Lower leg skin (tissue), 4 donors: ENCODE measurements around the gene OSGIN1. TPM values are rescaled to one million over a fixed set of nuclear protein-coding genes. Genes with fewer than 3 reads are reported as not detected.
"Not testable (repeated sequence)": the region's sequence is repeated elsewhere in the genome, so short reads cannot be mapped to it uniquely, and the experiment has no call there.

Experiments used
- DNase-seq, 2 donors: peaks; one replicate each; pipeline ENCODE4 v3.0.0-alpha.2; 2019; ENCODE audit warnings: low spot score in 2 of 2
- H3K4me3 ChIP-seq: fragments of 200-600 bp; sonication (generic); 2 replicates; pipeline ENCODE4 v1.5.1; 2017; ENCODE audit warnings: mild to moderate bottlenecking, low read depth; ENCODE audit not compliant: poor library complexity, severe bottlenecking
- CTCF ChIP-seq, 3 donors: fragments of 450-650 bp; IDR thresholded peaks; one replicate each; pipeline ENCODE4 v1.5.1; 2016; ENCODE audit warnings: antibody characterized with exemption in 3 of 3, mild to moderate bottlenecking in 3 of 3, moderate library complexity in 2 of 3
- POLR2A ChIP-seq, 2 donors: fragments of 450-650 bp; IDR thresholded peaks; one replicate each; pipeline ENCODE4 v1.6.1; 2016 to 2017; ENCODE audit warnings: antibody characterized with exemption in 2 of 2, mild to moderate bottlenecking in 1 of 2, moderate library complexity in 1 of 2
- WGBS, 2 donors: methylation state at CpG; one replicate each; pipeline ENCODE4 v1.1.5; 2018; 5-methylcytosine and 5-hydroxymethylcytosine counted together
- intact Hi-C: fragments of 100-400 bp; cut with DNase I; formaldehyde crosslinking; loops from one replicate; pipeline ENCODE4 v1.15.0; 2023; ENCODE audit warnings: low total_unique reads
- total RNA-seq, 4 donors: library from RNA; depleted of rRNA; stranded (reverse); fragments of >200 nt; gene quantifications; one replicate each; pipeline ENCODE4 v1.1.0, GENCODE V29; 2016

OSGIN1 gene
- total RNA-seq, 4 donors from 2014 or later, result 1.1 to 3.2 (median 2.4) TPM

- intact Hi-C loops, result loop anchor here (5.0 kb wide), 1 partner anchor 230 kb away; no protein-coding TSS in a partner anchor
- TF ChIP-seq CTCF (IDR thresholded peaks at IDR 0.05) (no peak), POLR2A (IDR thresholded peaks at IDR 0.05) (no peak)
- H3K4me3 ChIP-seq, result no peak overlapping the region
- DNase-seq, result no peak
- 86 to 95% methylated on average over 12 to 14 of the region's 14 CpGs for WGBS, 2 donors
Measured at GRCh38 chr16:83947642-83948234, 5.3 kb upstream of the OSGIN1 start.

GRCh38 chr16:83948914-83949723 is 3.9 kb upstream of the OSGIN1 start:
- no peak overlapping the region for H3K4me3 ChIP-seq
- no peak for DNase-seq
- intact Hi-C loops, result loop anchor here (5.0 kb wide), 1 partner anchor 228 kb away; no protein-coding TSS in a partner anchor
- WGBS, 2 donors, result 85% methylated on average over 13 of the region's 13 CpGs
- no peak for TF ChIP-seq CTCF (IDR thresholded peaks at IDR 0.05)
- no peak for TF ChIP-seq POLR2A (IDR thresholded peaks at IDR 0.05)

- TF ChIP-seq CTCF (IDR thresholded peaks at IDR 0.05) (no peak), POLR2A (IDR thresholded peaks at IDR 0.05) (no peak)
- 79% methylated on average over 5 of the region's 5 CpGs for WGBS, 2 donors
- intact Hi-C loops, result loop anchor here (5.0 to 10.0 kb wide), 2 partner anchors 115 to 228 kb away; no protein-coding TSS in a partner anchor
- H3K4me3 ChIP-seq, result no peak overlapping the region
- DNase-seq, result no peak
Measured at GRCh38 chr16:83949724-83950001, 3.4 kb upstream of the OSGIN1 start.

GRCh38 chr16:83950862-83951399 is 2.1 kb upstream of the OSGIN1 start:
- intact Hi-C loops, result loop anchor here (10.0 kb wide), 1 partner anchor 114 kb away; no protein-coding TSS in a partner anchor
- DNase-seq, H3K4me3 ChIP-seq: not testable (repeated sequence)
- 58 to 73% methylated on average over 10 of the region's 10 CpGs for WGBS, 2 donors

GRCh38 chr16:83951544-83951943 is 1.5 kb upstream of the OSGIN1 start:
- no peak overlapping the region for H3K4me3 ChIP-seq
- TF ChIP-seq CTCF (IDR thresholded peaks at IDR 0.05) (no peak), POLR2A (IDR thresholded peaks at IDR 0.05) (no peak)
- DNase-seq, result no peak
- intact Hi-C loops, result loop anchor here (10.0 kb wide), 1 partner anchor 113 kb away; no protein-coding TSS in a partner anchor
- WGBS, 2 donors, result 22 to 41% methylated on average over 8 of the region's 8 CpGs

GRCh38 chr16:83952587-83952939 is 477 bp upstream of the OSGIN1 start:
- TF ChIP-seq POLR2A (IDR thresholded peaks at IDR 0.05), result no peak
- WGBS, 2 donors, result 4 to 10% methylated on average over 7 to 8 of the region's 8 CpGs
- DNase-seq, result peak in 1 of 2 donors; percentile 21
- intact Hi-C loops, result loop anchor here (10.0 kb wide), 1 partner anchor 112 kb away; no protein-coding TSS in a partner anchor
- H3K4me3 ChIP-seq, result no peak overlapping the region
